Ecto neural progenitor cell (in vitro differentiated cells): Measurements from ENCODE around the gene HIVEP2.
A peak's percentile ranks its signal among the peaks of the same experiment; 100 is the strongest.

Source experiments
- DNase-seq: peaks from one replicate; pipeline ENCODE4 v3.0.0-alpha.2; 2018; ENCODE audit warnings: low spot score

Gene HIVEP2

DNA sequence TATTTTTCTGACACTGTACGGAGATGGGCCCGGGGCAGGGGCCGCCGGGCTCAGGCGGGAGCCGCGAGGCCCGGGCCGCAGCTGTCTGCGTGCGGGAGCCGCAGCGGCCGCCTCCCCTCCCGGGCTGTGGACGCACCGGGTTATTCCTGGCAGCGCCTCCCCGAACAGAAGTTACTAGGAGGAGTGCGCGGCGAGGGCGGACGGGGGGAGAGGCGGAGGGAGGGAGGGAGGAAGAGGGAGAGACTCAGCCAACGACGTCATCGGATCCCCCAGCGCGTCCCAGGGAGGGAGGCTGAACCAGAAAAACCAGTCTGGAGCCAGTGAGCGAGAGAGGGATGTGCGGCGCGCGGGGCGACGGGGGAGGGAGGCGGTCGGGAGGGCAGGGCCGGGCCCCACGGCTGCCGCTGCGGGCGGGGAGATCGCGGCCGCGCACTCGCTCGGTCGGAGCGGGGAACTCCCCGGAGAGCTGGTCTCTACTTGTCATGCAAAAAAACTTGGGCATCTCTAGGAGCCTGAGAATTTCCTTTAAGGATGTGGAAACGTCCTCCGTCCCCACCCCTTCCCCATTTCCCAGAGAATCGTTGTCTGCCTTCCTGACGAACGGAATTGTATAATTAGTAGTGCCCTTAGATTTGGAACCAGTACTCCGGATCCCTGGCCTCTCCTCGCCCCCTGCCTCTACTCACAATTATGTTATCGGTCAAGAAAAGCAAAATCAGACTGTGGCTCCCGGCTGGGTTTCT lies 1.4 kb upstream of the HIVEP2 start:
- peak; percentile 91 for DNase-seq

DNA sequence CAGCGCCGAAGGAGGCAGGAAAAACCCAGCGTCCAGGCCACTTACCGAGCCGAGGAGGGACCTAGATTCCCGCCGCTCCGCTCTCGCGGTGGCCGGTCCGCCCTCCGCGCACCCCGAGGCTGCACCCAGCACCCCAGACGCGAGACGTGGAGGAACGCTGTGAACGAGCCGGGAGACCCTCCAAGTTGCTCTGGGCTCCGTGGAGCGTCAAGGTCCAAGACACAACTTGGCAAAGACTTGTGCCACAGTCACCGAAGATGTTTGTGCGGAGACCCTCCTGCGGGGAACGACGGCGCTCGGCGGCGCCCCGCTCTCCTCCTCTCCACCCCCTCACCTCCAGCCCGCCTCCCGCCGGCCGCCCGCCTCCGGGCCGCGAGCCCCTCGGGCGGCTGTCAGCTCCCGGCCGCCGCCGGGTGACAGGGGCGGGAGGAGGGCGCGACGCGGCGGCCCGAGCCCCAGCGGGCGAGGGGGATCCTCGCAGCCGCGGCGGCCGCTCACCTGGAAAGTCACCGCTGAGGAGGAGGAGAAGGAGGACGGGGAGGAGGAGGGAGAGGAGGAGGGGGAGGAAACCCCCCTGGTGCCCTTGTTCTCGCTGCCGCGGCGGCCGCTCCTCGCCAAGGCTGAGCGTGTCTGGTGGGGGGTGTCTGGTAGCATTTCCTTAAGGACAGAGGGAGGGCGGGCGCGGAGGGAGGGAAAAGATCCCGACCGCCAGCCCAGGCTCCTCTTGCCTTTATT lies 637 bp upstream of the HIVEP2 start:
- DNase-seq, result no peak

DNA sequence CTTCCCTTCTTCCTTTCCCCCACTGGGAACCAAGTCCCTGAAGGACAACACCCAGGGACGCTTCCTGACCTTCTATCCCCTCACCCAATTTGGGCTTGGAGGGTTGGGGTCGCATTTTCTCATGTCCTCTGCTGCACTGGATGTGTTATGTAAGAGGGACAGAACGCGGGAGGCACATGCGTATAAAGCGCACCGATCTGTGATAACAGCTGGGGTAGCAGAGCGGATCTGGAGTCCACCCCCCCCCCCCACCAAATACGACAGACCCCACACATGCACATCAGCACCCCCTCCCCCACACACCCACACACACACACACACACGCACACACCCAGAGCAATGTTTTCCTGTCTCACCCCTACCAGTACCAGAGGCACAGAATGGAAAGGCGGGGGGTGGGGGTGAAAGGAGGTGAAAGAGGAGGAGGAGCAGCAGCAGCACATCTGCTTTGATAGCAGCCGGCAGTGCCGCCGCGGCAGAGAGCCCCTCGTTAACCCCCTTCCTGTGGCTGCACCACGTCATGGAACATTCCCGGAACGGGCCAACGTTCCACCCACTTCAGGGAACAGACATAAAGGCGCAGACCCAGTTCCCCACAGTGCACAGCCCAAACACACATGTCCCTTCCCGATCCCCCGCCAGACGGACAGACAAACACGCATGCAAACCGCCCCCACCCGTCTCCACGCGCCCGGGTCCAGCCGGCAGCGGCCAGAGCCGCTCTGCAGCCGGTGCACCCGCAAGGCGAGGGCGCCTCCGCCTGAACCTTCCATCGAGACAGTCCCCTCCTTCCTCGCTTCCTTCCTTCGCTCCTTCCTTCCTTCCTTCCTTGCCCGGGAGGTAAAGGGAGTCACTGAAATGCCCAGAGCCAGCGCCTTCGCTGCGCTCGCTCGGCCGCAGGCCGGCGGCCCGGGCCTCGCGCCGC lies 590 bp downstream of the HIVEP2 start:
- peak; percentile 80 for DNase-seq

DNA sequence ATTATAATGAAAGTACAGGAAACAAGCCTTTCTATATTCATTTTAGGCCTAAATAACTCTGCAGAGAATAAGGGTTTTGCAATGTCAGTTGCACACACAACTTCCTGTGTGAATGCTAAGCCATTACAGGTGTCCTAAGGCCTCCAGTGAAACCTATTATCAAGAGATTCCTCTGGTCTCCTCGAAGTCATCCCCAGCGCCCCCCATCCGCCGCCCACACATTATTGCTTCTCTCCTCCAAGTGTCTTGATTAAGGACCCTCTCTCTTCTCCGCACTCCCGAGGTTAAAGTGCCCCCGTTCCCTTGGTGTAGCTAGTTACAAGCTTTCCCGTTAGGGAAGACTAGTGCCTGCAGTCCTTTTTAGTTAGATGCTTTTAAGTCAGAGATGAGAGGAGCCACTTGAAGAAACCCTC lies 1.3 kb downstream of the HIVEP2 start:
- peak; percentile 48 for DNase-seq

DNA sequence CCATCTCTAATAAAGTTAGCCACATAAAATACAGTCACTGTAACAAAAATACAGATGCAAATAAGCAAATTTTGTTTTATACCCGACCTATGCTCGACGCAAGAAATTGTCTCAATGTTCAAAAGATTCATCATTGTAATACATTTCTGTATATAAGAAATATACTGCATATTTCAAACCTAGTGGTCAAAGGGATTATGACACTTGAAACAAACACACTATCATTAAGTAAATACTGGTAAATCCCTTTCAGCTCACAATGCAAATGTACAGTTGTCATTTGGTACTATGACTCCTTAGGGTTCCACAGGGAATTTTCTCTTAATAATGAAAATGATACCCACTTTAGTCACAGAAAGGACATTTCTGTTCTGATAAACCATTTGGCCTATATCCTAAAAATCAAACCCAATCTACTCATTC lies 2.2 kb downstream of the HIVEP2 start:
- no peak for DNase-seq

DNA sequence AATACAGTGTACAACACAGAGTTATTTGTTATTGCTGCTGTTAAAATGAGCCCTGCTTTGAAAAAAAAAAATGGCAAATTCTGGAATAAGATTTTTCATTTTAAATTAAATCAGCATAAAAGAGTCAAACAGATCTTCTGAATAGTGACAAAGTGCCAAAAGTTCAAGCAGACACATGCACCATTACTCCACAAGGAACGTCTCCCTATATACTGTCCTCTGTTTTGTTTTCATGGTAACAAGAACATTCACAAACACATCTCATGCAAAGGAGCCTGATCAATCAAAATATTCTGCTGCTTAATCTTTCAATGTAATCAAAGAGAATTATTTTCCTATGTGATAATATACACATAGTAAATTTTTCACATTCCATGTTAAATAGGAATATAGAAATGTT lies 2.7 kb downstream of the HIVEP2 start:
- no peak for DNase-seq

DNA sequence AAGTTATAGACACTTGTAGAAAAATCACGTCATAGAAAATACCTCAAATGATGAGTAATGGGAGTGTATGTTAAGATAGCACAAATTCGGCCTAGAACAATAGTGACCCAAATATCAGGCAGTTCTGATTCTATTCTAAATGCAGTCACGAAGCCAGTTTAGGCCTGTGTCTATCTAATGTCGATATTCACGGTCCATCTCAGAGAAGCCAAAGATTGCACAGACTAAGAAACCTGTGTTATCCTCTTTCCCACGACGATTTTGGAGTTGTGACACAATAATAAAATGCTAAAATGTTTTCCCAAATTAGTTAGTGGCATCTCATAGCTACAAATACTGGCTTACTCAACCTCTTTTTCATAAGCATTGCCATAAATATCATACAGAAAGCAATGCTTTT lies 4.0 kb downstream of the HIVEP2 start:
- DNase-seq, result no peak

DNA sequence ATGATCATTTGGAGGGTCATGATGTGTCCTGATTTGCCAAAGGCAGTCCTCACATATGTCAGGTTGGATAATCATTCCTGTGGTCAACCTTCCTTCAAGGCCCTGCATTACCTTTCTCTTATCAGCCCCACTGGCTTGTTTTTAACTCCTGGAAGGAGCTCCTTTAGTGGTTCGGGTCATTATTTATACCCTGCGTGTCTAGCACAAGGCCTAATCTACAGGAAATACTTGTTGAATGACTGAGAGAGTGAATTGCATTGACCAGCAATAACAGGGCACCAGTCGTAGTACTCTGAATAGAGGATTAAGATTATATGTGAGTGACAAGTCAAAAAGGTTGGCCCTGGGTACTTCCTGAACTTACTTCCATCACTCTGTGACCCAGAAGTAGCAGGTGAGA lies 4.5 kb downstream of the HIVEP2 start:
- no peak for DNase-seq

DNA sequence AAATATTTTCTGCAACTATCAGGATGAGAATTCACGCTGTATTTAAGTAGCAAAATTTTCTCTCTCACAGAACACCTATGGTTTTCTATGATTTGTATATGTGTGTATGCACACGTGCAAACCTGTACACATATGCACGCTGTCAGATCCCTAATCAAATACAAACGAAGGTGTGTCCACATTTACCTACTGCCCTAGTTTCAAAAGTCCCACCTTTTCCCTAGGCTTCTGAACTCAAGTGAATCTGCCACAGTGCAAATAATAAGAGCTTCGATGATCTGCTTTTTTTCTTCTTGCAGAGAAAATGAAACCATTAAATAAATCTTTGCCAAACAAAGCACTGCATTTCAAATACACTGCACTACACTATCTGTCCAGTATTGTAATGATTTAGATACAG lies 6.5 kb downstream of the HIVEP2 start:
- DNase-seq, result no peak

DNA sequence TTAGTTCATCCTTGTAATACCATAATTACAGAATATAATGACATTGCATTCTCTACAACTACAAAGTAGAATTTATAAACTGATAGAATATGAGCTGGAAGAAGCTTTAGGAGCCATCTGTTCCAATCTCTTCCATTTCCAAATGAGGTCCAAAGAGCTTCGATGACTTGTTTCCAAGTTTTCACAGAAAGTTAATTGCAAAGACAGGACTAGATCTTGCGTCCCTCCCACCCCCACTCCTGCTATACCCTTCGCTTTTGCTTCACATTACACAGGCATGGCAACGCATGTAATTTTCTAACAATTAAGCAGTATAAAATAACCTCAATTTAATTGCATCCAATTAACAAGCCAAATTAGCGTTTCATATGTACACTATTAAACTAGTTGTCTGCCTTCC lies 7.0 kb downstream of the HIVEP2 start:
- DNase-seq, result no peak

DNA sequence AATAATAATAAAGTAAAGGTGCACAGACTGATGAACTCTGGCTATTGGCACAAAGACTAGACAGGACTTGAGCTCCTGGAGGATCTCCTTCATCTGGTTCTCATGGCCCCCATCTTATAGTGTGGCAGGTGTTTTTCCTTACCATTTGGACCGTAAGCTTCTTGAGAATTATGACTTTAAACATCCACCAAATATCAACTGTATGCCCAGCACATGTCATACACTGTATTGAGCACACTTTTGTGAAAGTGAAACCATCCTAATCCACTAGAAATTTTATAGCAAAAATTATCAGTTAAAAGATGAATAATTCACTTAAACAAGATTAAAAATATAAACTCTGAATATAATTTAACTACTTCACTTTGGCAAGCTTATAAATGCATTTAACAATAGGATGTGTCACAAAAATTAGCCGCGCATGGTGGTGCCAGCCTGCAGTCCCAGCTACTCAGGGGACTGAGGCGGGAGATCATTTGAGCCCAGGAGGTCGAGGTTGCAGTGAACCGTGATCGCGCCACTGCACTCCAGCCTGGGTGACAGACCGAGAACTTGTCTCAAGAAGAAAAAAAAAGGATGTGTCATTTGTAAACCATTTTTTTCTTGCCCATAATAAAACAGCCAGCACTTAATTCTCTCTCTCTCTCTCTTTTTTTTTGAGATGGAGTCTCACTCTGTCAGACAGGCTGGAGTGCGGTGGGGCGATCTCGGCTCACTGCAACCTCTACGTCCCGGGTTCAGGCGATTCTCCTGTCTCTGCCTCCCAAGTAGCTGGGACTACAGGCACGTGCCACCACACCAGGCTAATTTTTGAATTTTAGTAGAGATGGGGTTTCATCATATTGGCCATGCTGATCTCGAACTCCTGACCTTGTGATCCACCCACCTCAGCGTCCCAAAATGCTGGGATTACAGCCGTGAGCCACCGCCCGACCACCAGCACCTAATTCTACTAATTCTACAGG lies 9.1 kb downstream of the HIVEP2 start:
- DNase-seq, result no peak

DNA sequence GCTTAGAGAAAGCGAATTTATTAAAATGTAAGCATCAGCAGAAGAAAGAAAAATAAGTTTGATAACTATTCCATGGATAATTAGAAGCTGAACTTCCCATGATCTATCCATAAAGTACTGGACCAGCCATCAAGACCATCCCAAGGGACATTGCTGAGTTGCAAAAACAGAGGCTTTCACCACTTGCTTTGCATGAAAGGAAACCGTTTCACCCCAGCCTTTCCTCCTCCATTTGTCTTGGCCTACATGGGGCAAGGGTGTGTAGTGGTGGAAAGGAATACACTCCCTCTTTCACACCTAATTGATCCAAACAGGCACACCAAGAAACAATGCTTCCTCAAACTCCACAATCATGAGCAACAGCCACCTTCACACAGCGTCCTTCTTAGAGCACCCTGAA lies 10.4 kb downstream of the HIVEP2 start:
- no peak for DNase-seq

DNA sequence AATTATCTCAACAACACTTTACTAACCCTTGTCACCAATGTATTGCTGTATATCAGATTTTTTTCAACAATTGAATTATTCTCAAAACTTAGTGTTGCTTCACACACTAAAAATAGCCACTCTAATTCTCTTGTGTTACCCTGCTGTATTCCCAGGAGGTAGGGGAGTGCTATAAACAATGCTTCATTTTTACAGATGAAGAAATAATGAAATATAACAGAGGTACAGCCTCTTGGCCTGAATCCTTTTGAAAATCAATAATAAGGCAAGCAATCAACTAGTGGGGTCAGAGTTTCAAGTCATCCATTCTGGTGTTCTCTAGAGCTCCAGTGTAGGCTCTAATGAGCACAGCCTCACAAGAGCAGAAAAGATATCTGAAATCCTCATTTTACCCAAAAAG lies 10.9 kb downstream of the HIVEP2 start:
- no peak for DNase-seq

DNA sequence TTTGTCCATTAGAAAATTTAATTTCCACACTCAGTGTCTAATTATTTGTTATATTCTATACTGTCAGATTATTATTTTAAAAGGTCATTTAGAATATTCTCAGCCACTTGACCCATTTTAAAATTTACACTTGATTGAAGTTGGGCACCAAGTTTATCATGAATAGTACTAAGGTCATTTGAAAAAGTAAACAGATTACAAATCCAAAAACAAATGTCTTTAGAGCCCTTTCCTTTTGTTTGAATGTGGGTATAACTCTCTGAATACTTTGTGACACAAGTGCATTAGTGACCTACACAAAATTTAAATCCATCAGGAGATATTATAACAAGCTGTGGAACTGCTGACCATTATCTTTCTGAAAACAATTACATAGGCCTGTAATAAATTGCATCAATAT lies 11.3 kb downstream of the HIVEP2 start:
- no peak for DNase-seq

DNA sequence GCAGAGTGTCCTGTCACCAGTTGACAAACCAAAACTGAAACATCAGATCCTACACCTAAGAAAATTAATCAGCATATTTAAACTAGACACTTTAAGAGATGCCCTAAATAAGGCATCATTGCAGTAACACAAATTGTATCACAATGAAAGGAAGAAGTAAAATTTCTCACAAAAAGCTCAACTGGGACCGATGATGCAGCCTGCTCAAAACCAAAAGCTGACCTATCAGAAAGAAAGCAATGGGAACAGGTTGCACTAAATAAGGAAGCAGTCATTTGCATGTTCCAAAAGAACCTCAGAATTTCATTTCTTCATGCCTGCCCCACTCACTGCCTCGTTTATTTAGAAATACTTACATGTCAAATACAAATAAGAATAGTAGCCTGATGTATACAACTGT lies 12.1 kb downstream of the HIVEP2 start:
- DNase-seq, result no peak

DNA sequence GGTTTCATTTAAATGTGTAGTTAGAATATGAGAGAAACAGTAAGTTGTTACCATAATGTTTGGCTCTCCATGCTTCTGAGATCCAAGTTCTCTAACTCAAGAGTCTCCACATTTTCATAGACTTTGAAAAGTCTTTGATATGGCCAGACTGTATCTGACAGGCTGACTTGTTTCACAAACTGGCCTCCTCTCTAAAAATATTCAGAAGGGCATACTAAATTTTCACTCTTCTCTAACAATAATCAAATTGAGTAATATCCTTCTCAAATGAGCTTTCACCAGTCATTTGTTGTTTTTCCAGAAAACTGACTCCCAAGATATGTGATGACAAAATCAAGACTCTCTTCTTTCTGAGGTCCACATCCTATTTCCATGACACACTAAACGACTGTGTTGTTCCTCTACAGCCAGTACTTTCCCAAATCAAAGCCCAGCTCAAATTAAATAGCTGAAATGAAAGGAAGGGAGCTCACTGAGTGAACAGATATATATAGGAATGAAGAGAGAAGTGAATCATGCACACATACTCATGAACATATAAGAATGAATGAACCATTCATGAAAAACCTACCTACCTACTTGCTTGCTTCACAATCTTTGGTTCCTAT lies 15.1 kb downstream of the HIVEP2 start:
- DNase-seq, result no peak

DNA sequence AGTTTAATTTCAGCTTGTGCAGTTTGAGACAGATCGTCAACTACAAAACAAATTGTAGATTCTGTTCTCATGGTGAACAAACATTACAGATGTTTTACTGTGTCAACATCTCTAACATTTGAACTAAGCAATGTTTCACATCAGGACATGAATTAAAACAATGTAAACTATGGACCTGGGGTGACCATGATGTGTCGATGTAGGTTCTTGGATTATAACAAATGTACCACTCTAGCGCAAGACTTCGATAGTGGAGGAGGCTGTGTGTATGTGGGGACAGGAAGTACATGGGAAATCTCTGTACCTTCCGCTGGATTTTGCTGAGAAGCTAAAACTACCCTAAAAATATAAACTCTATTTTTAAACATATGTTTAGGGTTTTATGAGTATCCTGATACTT lies 17.1 kb downstream of the HIVEP2 start:
- DNase-seq, result no peak

DNA sequence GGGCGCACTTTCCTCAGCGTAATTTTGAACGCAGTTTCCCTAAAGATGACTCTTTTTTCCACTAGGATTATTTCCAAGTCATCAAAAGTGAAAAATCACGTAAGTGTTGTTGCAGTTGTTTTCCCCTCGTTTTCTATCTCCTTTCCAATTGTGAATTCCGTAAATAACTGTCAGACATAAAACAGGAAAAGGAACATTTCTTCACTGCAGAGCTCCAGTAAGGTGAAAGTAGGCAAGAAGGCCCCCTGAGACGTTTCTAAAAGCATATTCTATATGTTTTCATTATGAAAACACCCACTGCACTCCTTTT lies 17.8 kb downstream of the HIVEP2 start:
- no peak for DNase-seq

DNA sequence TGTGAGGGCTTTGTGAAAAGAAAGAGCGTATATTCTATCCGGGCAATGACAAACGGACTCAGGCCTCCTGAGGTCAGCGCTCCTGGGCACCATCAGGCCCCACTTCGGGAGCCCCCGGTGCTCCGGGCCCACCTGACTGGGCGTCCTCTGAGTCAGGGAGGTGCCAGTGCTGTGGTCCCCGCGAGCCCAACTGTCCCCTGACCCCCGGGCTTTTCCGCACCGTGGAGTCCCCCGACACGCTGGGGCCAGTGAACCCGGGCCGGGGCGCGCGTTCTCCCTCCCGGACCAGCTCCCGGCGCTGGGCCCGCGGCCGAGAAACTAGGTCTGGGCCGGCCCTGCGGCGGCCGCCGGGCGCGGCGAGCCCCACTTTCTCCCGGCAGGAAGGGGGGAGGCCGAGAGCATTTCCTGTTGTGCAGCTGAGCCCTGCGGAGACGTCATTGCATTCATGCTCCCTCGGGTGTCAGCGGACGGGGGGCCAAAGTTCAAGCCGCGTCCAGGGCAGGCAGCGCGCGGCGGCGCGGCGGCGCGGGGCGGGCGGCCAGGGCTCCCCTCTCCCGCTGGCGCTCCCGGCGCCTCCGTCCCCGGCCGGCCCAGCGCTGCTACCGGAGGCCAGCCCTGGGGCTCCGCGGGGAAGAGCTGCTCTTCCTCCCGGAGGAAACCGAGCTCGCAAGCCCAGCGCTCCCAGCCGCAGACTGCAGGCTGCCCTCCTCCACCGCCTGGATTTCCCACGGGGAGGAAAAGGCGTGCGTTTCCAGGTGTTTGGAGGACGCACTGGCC lies 18.3 kb downstream of the HIVEP2 start:
- DNase-seq, result peak; percentile 76

DNA sequence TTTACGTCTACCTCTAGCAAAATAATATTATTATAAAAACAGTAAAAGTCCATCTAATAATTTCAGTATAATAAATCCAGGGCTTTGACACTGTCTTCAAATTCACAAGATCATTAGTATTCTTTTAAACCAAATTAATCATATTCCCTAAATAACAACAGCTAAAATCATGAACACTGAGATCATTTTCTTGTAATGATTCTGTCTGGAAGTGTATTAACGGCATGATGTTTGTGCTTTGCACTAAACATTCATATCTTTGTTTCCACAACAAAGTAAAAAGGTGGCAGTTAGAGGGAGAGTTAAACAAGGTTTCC lies 18.8 kb downstream of the HIVEP2 start:
- DNase-seq, result no peak
